ENCODE measurements around the gene RAPGEF1. TPM values are rescaled to one million over a fixed set of nuclear protein-coding genes. Genes with fewer than 3 reads are reported as not detected.

Gene RAPGEF1
- total and polyA plus RNA-seq, 12 donors: 39.6 to 135 (median 111) TPM

- Histone ChIP-seq H3K9me3 (no peaks in the 10 kb centered on the region), H3K4me1 (peaks cover 0 to 19% (median 6%) of the 10 kb centered on the region in 9 donors), H3K36me3 (no peaks in the 10 kb centered on the region), H3K27me3 (peaks cover 0 to 4% (median 0%) of the 10 kb centered on the region in 7 donors), H3K27ac (no peak overlapping the region), H3K4me3 (no peak overlapping the region)
- WGBS, 2 donors: 72% methylated on average over 5 of the region's 5 CpGs
- no peak for DNase-seq
- ATAC-seq: no peak
- intact Hi-C loops (cut with DNase I): loop anchor here in 6 of 10 donors (5.0 to 10.0 kb wide), 3 partner anchors 244 to 396 kb away; partner anchors contain the start of gene POMT1 (in 2 of the 6)
- TF ChIP-seq, protein P1, sequence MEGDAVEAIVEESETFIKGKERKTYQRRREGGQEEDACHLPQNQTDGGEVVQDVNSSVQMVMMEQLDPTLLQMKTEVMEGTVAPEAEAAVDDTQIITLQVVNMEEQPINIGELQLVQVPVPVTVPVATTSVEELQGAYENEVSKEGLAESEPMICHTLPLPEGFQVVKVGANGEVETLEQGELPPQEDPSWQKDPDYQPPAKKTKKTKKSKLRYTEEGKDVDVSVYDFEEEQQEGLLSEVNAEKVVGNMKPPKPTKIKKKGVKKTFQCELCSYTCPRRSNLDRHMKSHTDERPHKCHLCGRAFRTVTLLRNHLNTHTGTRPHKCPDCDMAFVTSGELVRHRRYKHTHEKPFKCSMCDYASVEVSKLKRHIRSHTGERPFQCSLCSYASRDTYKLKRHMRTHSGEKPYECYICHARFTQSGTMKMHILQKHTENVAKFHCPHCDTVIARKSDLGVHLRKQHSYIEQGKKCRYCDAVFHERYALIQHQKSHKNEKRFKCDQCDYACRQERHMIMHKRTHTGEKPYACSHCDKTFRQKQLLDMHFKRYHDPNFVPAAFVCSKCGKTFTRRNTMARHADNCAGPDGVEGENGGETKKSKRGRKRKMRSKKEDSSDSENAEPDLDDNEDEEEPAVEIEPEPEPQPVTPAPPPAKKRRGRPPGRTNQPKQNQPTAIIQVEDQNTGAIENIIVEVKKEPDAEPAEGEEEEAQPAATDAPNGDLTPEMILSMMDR (IDR thresholded peaks at IDR 0.05): no peak
Measured at GRCh38 chr9:131748411-131748955, 8.6 kb upstream of the RAPGEF1 start.

GRCh38 chr9:131747352-131747751, 7.5 kb upstream of the RAPGEF1 start:
- H3K36me3 ChIP-seq: no peaks in the 10 kb centered on the region
- 30 to 42% methylated on average over 5 of the region's 5 CpGs for WGBS, 2 donors
- DNase-seq (no peak), ATAC-seq (peak in 5 of 8 donors; percentile 37 to 44 (median 41))
- H3K4me3 ChIP-seq: no peak overlapping the region
- H3K9me3 ChIP-seq: no peaks in the 10 kb centered on the region
- peaks cover 0 to 4% (median 0%) of the 10 kb centered on the region in 7 donors for H3K27me3 ChIP-seq
- no peak overlapping the region for H3K27ac ChIP-seq
- H3K4me1 ChIP-seq: peaks cover 0 to 22% (median 6%) of the 10 kb centered on the region in 9 donors
- TF ChIP-seq, protein P1 (IDR thresholded peaks at IDR 0.05): peak; percentile 45 to 73 (median 62)
- intact Hi-C loops (cut with DNase I): loop anchor here in 7 of 10 donors (2.0 to 10.0 kb wide), 5 partner anchors 243 to 399 kb away; partner anchors contain the start of gene POMT1 (in 2 of the 7)

DNA sequence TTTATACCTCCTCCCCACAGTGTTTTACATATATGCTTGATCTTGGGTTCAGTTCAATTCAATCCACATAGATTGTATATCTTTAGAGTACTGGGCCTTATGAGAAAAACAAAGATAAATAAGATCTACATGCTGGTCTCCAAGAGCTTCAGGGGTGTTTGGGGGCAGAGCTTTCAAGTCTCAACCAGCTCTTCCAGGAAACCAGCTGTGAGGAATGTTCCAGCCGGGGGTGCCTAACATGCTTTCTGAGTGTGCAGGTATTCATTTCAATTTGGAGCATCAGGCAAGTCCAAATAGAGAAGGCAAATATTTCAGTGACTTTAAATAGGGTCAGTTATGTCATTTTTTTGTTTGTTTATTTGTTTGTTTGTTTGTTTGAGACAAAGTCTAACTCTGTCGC, 5.7 kb upstream of the RAPGEF1 start:
- DNase-seq (no peak), ATAC-seq (no peak)
- intact Hi-C loops (cut with DNase I): loop anchor here in 7 of 10 donors (2.0 to 10.0 kb wide), 5 partner anchors 241 to 397 kb away; partner anchors contain the start of gene POMT1 (in 2 of the 7)
- TF ChIP-seq, protein P1 (IDR thresholded peaks at IDR 0.05): no peak
- no peaks in the 10 kb centered on the region for H3K9me3 ChIP-seq
- H3K4me3 ChIP-seq: no peak overlapping the region
- H3K4me1 ChIP-seq: peaks cover 0 to 22% (median 10%) of the 10 kb centered on the region in 9 donors
- H3K27ac ChIP-seq: no peak overlapping the region
- WGBS, 2 donors: 92 to 100% methylated on average over 2 of the region's 2 CpGs
- H3K27me3 ChIP-seq: no peaks in the 10 kb centered on the region
- H3K36me3 ChIP-seq: no peaks in the 10 kb centered on the region

DNA sequence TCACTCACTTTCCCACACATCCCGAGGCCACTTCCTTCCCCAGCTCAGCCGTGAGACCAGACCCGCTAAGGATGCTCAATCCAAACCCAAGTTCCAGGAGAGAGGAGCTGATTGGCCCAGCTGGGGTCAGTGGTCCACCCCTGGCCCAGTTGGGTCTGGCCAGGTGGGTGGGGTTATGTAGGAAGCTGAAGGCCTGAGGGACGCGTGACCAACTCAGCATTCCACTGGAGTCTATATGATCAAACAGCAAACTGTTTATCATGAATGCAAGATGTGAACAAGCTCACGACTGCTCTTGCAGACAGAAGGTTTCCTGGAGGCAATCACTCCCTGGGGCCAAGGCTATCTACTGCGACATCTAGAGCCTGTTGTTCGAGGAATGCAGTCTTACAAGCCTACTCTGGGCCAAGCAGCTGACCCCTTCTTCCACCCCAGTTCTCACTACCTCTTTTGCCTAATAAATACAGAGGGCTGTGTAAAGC, 4.9 kb upstream of the RAPGEF1 start:
- WGBS, 2 donors: 64 to 68% methylated on average over 8 of the region's 8 CpGs

More for the DNA sequence above, 4.9 kb upstream of the RAPGEF1 start:
- H3K27me3 ChIP-seq: no peaks in the 10 kb centered on the region
- no peak for DNase-seq
- no peaks in the 10 kb centered on the region for H3K9me3 ChIP-seq
- TF ChIP-seq, protein P1 (IDR thresholded peaks at IDR 0.05): no peak
- ATAC-seq: peak in 3 of 8 donors; percentile 14 to 37 (median 15)
- peak overlapping the region in 1 of 10 donors; percentile 45 for H3K27ac ChIP-seq
- no peaks in the 10 kb centered on the region for H3K36me3 ChIP-seq
- intact Hi-C loops (cut with DNase I): loop anchor here in 9 of 10 donors (5.0 to 10.0 kb wide), 6 partner anchors 137 to 397 kb away; partner anchors contain the start of gene POMT1 (in 2 of the 9)
- H3K4me3 ChIP-seq: no peak overlapping the region
- peaks cover 0 to 22% (median 13%) of the 10 kb centered on the region in 9 donors for H3K4me1 ChIP-seq
